HG02642 (cell line): Measurements from ENCODE around the gene CSKMT.

ENCODE experiments used
- ATAC-seq: cut with Tn5 transposase; IDR thresholded peaks from one replicate; pipeline ENCODE4 v1.9.1; 2021; ENCODE audit warnings: mild to moderate bottlenecking; ENCODE audit not compliant: unreplicated experiment, poor library complexity

Gene CSKMT

DNA sequence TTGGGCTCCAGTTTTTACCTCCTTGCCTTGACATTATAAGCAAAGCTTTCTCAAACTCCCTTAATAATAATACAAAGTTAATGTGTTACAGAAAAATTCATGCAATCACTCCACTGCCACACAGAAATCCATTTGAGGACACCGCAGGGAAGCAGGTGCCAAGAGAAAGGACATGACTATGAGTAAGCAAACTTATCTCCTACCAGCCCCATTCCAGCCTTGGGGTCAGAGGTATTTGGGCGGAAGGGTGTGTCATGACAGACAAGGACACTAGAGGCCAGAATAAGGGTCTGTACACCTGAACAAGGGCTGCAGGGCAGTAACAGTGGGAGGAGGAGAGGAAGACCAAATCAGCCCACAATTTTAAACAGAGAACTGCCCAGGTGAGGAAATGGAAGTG, 48.2 kb downstream of the CSKMT start:
- no peak for ATAC-seq

DNA sequence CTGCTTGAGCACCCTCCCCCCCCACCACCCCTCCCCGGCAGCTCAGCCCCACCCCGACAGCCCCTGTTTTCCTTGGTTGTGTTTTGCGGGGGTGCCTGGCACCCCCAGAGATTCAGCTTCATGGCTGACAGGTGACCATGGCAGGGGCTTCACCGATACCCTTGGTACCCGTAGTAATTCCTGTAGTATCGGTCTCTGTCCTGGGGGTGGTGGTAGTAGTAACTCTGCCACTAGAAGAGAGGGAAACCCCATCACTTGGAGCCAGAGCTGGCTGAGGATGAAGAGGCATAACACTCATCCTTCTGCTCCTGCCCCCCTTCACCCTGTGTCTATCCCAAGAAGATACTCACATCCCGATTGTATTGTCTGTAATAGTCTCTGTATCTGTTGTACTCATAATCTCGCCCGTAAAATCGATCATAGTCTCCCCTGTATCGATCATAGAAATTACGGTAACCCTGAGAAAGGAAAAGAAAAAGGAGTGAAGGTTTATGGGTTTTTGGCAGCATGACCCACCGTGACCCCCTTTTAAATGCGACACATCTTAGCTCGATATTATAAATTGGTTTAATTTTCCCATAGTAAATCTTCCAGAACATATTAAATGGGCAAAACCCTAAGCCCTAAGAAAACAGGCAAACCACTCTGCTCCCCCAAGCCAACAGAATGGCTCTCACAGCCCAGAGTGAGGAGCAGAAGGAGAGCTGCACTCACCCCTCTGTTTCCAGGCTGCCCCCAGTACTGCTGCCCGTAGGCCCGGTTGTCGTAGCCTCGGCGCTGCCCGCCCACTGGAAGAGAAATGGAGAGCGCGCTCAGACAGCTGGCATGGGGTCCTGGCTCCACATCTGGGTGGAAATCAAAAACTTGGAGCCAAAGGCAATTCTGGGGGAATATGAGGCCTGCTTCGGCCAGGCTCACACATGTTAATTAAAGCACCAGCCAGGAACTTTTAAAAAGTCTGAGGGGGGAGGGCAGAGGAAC, 50.3 kb downstream of the CSKMT start:
- no peak for ATAC-seq

DNA sequence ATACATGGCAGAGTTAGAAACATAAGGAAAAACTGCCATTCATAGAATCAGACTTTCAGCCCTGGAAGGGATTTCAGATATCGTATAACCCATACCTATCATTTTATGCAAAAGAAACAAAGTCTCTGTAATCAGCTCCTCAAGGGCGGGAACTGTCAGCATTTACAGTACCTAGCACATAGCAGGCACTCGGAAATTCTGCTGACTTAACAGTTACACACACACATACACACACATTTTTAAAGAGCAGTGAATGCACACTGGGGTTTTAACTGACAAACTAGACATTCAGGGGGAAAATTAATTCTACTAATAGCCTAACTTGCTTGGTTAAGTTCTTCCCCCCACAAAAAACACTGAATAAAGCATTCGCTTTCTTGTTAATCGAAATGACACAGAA, 51.1 kb downstream of the CSKMT start:
- no peak for ATAC-seq

DNA sequence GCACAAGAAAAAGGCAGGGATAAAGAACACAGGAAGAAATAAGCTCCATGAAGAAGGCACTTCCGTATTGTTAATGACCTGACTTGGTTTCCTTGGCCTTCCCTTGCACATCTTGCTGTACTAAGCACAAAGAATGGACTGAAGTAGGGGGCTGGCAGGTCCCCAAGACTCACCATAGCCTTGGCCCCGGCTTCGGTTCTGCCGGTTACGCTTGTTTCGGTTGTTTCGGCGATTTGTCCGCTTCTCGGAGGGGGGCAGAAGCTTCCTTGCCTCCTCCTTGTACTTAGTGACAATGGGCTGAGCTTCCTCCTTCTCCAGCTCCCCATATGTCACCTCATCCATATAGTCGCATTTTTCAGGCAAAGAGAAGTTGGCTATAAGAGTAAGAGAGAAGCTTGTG, 51.7 kb downstream of the CSKMT start:
- no peak for ATAC-seq
